Lung (tissue), 12 donors: ENCODE data around the gene EREG. TPM values are rescaled to one million over a fixed set of nuclear protein-coding genes. Genes with fewer than 3 reads are reported as not detected.

Experiments used
- ATAC-seq: fragments of 200-7000 bp; cut with Tn5 transposase; one replicate; pipeline ENCODE4 v1.9.1; 2020; ENCODE audit warnings: moderate number of reproducible peaks; ENCODE audit not compliant: insufficient read depth, low FRiP score
- DNase-seq, 3 donors: peaks; one replicate each; pipeline ENCODE4 v3.0.0-alpha.2; 2013 to 2017
- H3K27ac ChIP-seq, 2 donors: one replicate each; pipeline ENCODE4 v1.5.1; 2013; ENCODE audit warnings: mild to moderate bottlenecking in 2 of 2, moderate library complexity in 2 of 2, control low read depth in 1 of 2, inconsistent platforms in 1 of 2, low read depth in 1 of 2, low read length in 1 of 2
- H3K27me3 ChIP-seq, 3 donors: one replicate each; pipeline ENCODE4 v1.5.1; 2013; ENCODE audit warnings: low read length in 2 of 3; ENCODE audit not compliant: control insufficient read depth in 3 of 3, insufficient read depth in 3 of 3
- H3K36me3 ChIP-seq, 4 donors: one replicate each; pipeline ENCODE4 v1.5.1; 2013; ENCODE audit warnings: low read length in 4 of 4, mild to moderate bottlenecking in 1 of 4, moderate library complexity in 1 of 4; ENCODE audit not compliant: control insufficient read depth in 4 of 4, insufficient read depth in 4 of 4
- H3K4me1 ChIP-seq, 5 donors: one replicate each; pipeline ENCODE4 v1.5.1; 2013; ENCODE audit warnings: low read length in 5 of 5, mild to moderate bottlenecking in 2 of 5, moderate library complexity in 1 of 5; ENCODE audit not compliant: control insufficient read depth in 5 of 5, insufficient read depth in 5 of 5
- H3K4me3 ChIP-seq: one replicate; pipeline ENCODE4 v1.5.1; 2013; ENCODE audit warnings: mild to moderate bottlenecking, control low read depth, moderate library complexity
- H3K9ac ChIP-seq, 2 donors: one replicate each; pipeline ENCODE4 v1.5.1; 2013; ENCODE audit warnings: low read length in 2 of 2, control low read depth in 1 of 2; ENCODE audit not compliant: insufficient read depth in 1 of 2
- H3K9me3 ChIP-seq, 4 donors: one replicate each; pipeline ENCODE4 v1.5.1; 2013; ENCODE audit warnings: low read length in 3 of 4, mild to moderate bottlenecking in 1 of 4, moderate library complexity in 1 of 4; ENCODE audit not compliant: control insufficient read depth in 4 of 4, insufficient read depth in 3 of 4
- WGBS, 2 donors: extraction: QIAGEN DNeasy Blood & Tissue Kit; methylation state at CpG; one replicate each; pipeline ENCODE4 v1.1.7; 2013; 5-methylcytosine and 5-hydroxymethylcytosine counted together
- polyA plus RNA-seq, 2 donors: library from polyadenylated mRNA; stranded (reverse); fragments of 200-250 nt; gene quantifications; one replicate each; pipeline ENCODE4 v1.2.1, GENCODE V29; 2013
- total RNA-seq, 2 donors: library from RNA; depleted of rRNA in 1 of 2; stranded (reverse); fragments of >200 nt in 1 of 2; gene quantifications; one replicate each; pipeline ENCODE4 v1.2.1, GENCODE V29; 2014 to 2021
- TF ChIP-seq, protein P1 (sequence below): IDR thresholded peaks from 2 replicates; pipeline ENCODE4 v1.5.1; 2012; ENCODE audit warnings: mild to moderate bottlenecking; ENCODE audit errors: control extremely low read depth, extremely low read depth
- donor health status: control.
- donor health status: control.
- donor health status: Bipolar disorder and iron deficiency.
- donor health status: healthy.
- donor health status: DM: yes; HTN: yes; CAD: no.

Gene EREG
- total and polyA plus RNA-seq, 4 donors = 0.14 to 4.0 (median 0.34) TPM

DNA sequence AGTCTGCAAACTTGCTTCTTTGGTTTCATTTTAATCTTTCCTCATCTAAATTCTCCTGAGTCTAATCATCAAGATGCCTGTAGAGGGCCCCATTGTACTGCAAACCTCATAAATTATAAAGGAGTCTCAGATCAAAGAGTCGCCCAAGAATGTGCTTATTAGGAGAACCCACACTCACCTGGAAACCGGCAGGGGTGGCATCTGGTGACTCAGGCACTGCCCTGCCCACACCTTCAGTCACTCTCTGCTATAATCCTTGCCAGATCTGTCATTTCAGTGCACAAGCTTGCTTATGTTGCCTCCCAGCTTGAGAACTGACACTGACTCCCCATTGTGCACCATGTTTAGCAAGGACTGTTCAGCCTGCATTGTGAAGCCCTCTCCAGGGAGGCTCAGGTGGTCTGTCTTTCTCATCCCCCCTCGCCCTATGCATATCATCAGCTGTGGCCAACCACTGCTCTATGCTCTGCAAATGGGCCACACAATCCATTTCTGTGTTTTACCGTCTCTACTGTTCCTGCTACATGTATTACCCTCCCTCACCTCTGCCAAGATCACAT, 44.3 kb upstream of the EREG start:
- Histone ChIP-seq H3K36me3 (no peaks in the 10 kb centered on the region), H3K27ac (no peak overlapping the region), H3K9me3 (no peaks in the 10 kb centered on the region), H3K4me1 (no peaks in the 10 kb centered on the region), H3K27me3 (no peaks in the 10 kb centered on the region), H3K4me3 (no peak overlapping the region), H3K9ac (no peak overlapping the region)
- WGBS, 2 donors = 42% methylated on average over 4 of the region's 4 CpGs
- TF ChIP-seq, protein P1, sequence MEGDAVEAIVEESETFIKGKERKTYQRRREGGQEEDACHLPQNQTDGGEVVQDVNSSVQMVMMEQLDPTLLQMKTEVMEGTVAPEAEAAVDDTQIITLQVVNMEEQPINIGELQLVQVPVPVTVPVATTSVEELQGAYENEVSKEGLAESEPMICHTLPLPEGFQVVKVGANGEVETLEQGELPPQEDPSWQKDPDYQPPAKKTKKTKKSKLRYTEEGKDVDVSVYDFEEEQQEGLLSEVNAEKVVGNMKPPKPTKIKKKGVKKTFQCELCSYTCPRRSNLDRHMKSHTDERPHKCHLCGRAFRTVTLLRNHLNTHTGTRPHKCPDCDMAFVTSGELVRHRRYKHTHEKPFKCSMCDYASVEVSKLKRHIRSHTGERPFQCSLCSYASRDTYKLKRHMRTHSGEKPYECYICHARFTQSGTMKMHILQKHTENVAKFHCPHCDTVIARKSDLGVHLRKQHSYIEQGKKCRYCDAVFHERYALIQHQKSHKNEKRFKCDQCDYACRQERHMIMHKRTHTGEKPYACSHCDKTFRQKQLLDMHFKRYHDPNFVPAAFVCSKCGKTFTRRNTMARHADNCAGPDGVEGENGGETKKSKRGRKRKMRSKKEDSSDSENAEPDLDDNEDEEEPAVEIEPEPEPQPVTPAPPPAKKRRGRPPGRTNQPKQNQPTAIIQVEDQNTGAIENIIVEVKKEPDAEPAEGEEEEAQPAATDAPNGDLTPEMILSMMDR = peak; percentile 8
- peak; percentile 92 for ATAC-seq
- peak; percentile 34 to 70 (median 50) for DNase-seq

DNA sequence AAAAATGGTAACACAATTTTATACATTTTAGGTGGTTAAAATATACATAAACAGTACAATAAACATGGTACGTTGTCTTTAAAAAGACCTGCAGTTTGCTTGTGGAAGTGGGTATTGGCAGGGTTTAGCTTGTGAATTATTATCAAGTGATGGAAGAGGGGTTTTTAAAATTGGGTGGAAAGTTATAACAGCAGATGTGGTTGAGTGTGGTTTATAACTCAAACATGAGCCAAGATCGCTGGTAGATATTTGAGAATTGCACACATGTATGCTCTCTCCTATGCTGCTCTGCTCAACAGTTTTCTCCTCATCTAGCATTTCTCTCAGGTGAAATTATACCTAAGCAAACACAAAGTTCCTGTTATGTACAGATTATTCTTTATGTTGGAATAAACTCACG, 42.6 kb upstream of the EREG start:
- no peak overlapping the region for H3K9ac ChIP-seq
- 58 to 69% methylated on average over 3 of the region's 3 CpGs for WGBS, 2 donors
- no peaks in the 10 kb centered on the region for H3K36me3 ChIP-seq
- no peaks in the 10 kb centered on the region for H3K9me3 ChIP-seq
- no peak overlapping the region for H3K4me3 ChIP-seq
- no peaks in the 10 kb centered on the region for H3K4me1 ChIP-seq
- no peaks in the 10 kb centered on the region for H3K27me3 ChIP-seq
- DNase-seq (no peak), ATAC-seq (no peak)
- TF ChIP-seq, protein P1 = no peak
- H3K27ac ChIP-seq = no peak overlapping the region

- no peak overlapping the region for H3K27ac ChIP-seq
- no peak overlapping the region for H3K4me3 ChIP-seq
- no peaks in the 10 kb centered on the region for H3K36me3 ChIP-seq
- H3K9ac ChIP-seq = no peak overlapping the region
- TF ChIP-seq, protein P1 = no peak
- DNase-seq = no peak
- WGBS, 2 donors = 82 to 86% methylated on average over 4 of the region's 4 CpGs
- no peaks in the 10 kb centered on the region for H3K9me3 ChIP-seq
- no peak for ATAC-seq
- H3K27me3 ChIP-seq = no peaks in the 10 kb centered on the region
- H3K4me1 ChIP-seq = no peaks in the 10 kb centered on the region
Measured at GRCh38 chr4:74323663-74324062, 41.3 kb upstream of the EREG start.

DNA sequence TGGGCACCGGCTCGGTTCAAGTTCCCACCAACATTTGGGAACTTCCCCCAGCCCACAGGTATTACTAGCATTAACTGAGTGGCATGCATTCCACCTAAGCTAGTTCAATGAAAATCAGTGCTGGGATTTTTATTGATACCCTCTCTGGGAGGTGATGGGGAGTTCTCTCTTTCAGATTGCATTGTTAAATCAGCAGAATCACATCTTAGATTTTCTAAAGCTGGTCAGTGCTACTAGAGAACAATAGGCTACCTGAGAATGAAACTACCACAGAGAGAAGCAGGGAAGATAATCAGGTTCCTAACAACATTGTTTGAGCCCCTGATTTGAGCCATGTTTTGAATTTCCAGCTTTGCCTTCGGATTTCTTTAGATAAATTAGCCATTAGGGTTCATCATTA, 40.7 kb upstream of the EREG start:
- TF ChIP-seq, protein P1 = no peak
- Histone ChIP-seq H3K27ac (no peak overlapping the region), H3K4me1 (no peaks in the 10 kb centered on the region), H3K9me3 (no peaks in the 10 kb centered on the region), H3K27me3 (no peaks in the 10 kb centered on the region), H3K9ac (no peak overlapping the region), H3K36me3 (no peaks in the 10 kb centered on the region), H3K4me3 (no peak overlapping the region)
- no peak for DNase-seq
- ATAC-seq = no peak
- 44 to 52% methylated on average over 3 of the region's 3 CpGs for WGBS, 2 donors
